ENCODE results near the gene TNFAIP8.

DNA sequence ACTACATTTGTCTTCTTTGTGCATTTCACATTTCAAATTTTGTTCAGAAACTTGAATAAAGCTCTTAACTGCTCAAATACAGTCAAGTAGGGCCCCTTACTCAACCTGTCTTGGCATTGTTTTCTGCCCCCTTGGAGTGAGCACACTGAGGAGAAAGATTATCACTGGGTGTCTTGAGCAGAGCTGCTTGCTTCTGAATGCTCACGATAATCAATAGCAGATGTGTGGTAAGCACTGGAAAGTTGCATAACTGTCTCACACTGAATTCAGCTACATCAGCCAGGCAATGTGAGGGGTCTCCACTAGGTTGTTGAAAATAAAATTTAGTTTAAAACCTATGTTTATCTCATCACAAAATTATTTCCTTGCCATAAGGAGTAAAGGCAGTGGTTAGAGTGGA lies 7.8 kb upstream of the TNFAIP8 start:
- TF ChIP-seq POLR2AphosphoS5 (IDR thresholded peaks at IDR 0.05) (no peak), CTCF (IDR thresholded peaks at IDR 0.05) (no peak), POLR2A (IDR thresholded peaks at IDR 0.05; ENCODE audit: low read depth) (no peak), EP300 (IDR thresholded peaks at IDR 0.05) (no peak)

Data from esophagus muscularis mucosa (tissue), 4 donors.